ENCODE results near the gene GSK3A. TPM values are rescaled to one million over a fixed set of nuclear protein-coding genes. Genes with fewer than 3 reads are reported as not detected.

GSK3A gene
- total and polyA plus RNA-seq, 9 of the 15 experiments (the other 6 are each of a cell fraction or from before 2014, with no cell fraction given) = 0.62 to 90.7 (median 33.3) TPM

DNA sequence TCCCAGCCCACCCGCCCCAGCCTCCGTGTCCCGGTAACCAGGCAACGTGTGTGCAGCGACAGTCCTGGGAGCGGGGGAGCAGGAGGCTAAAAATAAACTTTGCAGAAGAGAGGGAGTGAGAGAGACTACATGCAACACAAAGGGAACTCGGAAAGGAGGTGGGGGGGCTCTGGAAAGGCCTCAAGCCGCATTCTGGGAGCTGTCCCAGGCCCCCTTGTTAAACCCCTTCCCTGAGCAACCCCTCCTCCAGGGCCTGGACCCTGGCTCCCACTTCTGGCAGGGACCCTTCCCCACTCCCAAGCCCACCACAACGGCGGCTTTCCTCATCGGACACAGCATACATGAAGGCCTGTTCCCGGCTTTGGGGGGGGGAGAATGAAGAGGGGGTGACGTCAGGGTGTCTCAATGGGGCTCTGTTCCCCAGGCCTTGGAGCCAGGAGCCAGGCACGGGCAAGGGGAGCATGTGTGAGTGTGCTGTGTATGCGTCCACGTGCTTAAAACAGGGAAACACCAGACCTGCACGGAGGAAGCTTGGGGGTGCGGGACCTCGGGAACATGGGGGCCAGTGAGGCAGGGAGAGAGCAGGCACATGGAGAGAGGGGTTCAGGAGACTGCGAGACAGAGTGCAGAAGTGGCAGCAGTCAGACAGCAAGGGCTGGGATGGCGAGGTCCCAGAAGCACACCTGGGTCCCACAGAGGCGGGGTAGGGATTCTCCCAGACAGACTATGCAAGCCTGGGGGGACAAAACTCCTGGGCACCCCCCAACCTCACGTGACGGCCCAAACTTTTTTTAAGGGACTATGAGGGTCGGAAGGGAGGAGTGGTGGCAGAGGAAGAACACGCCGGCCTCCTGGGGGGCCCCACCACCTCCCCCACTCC lies 10.2 kb upstream of the GSK3A start (continued):
- TF ChIP-seq TAF15 (IDR thresholded peaks at IDR 0.05; ENCODE audit: low read depth, low read length) (0 out of 2 replicates have a peak, but pooled peaks have one; percentile 50), SMARCC2 (IDR thresholded peaks at IDR 0.05; ENCODE audit: low read depth) (no peak), TCF15 (CRISPR knock-in tag; IDR thresholded peaks at IDR 0.05) (no peak), FOXA3 (CRISPR knock-in tag; conservative IDR thresholded peaks at IDR 0.05 in 1 of 2, IDR thresholded peaks at IDR 0.05 in 1 of 2) (peak in 1 of 2 experiments; percentile 49; a peak in 1 of 4 replicates), THAP7 (CRISPR knock-in tag; IDR thresholded peaks at IDR 0.05) (no peak), MEF2A (IDR thresholded peaks at IDR 0.05; ENCODE audit: control insufficient read depth, low read depth, low read length) (peak; percentile 94), SUPT5H (IDR thresholded peaks at IDR 0.05) (peak; percentile 22; the same call in 1 of the 2 replicates), JUND (IDR thresholded peaks at IDR 0.05; ENCODE audit: borderline replicate concordance, low read depth, low read length) (peak; percentile 30; the same call in 1 of the 2 replicates), JUND (tag; IDR thresholded peaks at IDR 0.05; ENCODE audit: borderline replicate concordance, low read depth, low read length) (peak; percentile 30; the same call in 1 of the 3 replicates), RFX1 (IDR thresholded peaks at IDR 0.05) (peak; percentile 51; the same call in 1 of the 2 replicates), KDM4B (IDR thresholded peaks at IDR 0.05; ENCODE audit: borderline replicate concordance in 2 of 2, low read depth in 1 of 2) (0 out of 4 replicates have a peak, but pooled peaks of 1 of the 2 experiments have one; percentile 35), RAD51 (IDR thresholded peaks at IDR 0.05; ENCODE audit: borderline replicate concordance, low read depth) (no peak)
- TF ChIP-seq, protein P1, sequence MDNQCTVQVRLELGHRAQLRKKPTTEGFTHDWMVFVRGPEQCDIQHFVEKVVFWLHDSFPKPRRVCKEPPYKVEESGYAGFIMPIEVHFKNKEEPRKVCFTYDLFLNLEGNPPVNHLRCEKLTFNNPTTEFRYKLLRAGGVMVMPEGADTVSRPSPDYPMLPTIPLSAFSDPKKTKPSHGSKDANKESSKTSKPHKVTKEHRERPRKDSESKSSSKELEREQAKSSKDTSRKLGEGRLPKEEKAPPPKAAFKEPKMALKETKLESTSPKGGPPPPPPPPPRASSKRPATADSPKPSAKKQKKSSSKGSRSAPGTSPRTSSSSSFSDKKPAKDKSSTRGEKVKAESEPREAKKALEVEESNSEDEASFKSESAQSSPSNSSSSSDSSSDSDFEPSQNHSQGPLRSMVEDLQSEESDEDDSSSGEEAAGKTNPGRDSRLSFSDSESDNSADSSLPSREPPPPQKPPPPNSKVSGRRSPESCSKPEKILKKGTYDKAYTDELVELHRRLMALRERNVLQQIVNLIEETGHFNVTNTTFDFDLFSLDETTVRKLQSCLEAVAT (IDR thresholded peaks at IDR 0.05) = no peak
- TF ChIP-seq, protein P2, sequence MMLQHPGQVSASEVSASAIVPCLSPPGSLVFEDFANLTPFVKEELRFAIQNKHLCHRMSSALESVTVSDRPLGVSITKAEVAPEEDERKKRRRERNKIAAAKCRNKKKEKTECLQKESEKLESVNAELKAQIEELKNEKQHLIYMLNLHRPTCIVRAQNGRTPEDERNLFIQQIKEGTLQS (IDR thresholded peaks at IDR 0.05) = peak; percentile 85
- TF ChIP-seq, protein P2 (CRISPR knock-in tag; conservative IDR thresholded peaks at IDR 0.05) = no peak
- TF ChIP-seq, protein P3, sequence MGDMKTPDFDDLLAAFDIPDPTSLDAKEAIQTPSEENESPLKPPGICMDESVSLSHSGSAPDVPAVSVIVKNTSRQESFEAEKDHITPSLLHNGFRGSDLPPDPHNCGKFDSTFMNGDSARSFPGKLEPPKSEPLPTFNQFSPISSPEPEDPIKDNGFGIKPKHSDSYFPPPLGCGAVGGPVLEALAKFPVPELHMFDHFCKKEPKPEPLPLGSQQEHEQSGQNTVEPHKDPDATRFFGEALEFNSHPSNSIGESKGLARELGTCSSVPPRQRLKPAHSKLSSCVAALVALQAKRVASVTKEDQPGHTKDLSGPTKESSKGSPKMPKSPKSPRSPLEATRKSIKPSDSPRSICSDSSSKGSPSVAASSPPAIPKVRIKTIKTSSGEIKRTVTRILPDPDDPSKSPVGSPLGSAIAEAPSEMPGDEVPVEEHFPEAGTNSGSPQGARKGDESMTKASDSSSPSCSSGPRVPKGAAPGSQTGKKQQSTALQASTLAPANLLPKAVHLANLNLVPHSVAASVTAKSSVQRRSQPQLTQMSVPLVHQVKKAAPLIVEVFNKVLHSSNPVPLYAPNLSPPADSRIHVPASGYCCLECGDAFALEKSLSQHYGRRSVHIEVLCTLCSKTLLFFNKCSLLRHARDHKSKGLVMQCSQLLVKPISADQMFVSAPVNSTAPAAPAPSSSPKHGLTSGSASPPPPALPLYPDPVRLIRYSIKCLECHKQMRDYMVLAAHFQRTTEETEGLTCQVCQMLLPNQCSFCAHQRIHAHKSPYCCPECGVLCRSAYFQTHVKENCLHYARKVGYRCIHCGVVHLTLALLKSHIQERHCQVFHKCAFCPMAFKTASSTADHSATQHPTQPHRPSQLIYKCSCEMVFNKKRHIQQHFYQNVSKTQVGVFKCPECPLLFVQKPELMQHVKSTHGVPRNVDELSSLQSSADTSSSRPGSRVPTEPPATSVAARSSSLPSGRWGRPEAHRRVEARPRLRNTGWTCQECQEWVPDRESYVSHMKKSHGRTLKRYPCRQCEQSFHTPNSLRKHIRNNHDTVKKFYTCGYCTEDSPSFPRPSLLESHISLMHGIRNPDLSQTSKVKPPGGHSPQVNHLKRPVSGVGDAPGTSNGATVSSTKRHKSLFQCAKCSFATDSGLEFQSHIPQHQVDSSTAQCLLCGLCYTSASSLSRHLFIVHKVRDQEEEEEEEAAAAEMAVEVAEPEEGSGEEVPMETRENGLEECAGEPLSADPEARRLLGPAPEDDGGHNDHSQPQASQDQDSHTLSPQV (IDR thresholded peaks at IDR 0.05) = 0 out of 2 replicates have a peak, but pooled peaks have one; percentile 49
